Astrocyte of the cerebellum (primary cell): ENCODE measurements around the gene AHCY.
A peak's percentile ranks its signal among the peaks of the same experiment; 100 is the strongest.
"Not testable (repeated sequence)": the region's sequence is repeated elsewhere in the genome, so short reads cannot be mapped to it uniquely, and the experiment has no call there.

Source experiments
- DNase-seq: peaks from one replicate; pipeline ENCODE4 v3.0.0-alpha.2; 2011; ENCODE audit warnings: low read depth
- H3K4me3 ChIP-seq: 2 replicates; pipeline ENCODE4 v1.5.1; 2011; ENCODE audit warnings: mild to moderate bottlenecking, low read depth, low read length, moderate library complexity
- CTCF ChIP-seq: IDR thresholded peaks from 2 replicates; pipeline ENCODE4 v1.5.1; 2012; ENCODE audit warnings: low read length, low read depth, moderate library complexity, mild to moderate bottlenecking; ENCODE audit errors: missing control alignments
- in situ Hi-C: cut with HindIII; loops from 2 replicates; pipeline ENCODE4 v1.10.0; 2017; ENCODE audit warnings: low sequenced_read_pairs

Gene AHCY

DNA sequence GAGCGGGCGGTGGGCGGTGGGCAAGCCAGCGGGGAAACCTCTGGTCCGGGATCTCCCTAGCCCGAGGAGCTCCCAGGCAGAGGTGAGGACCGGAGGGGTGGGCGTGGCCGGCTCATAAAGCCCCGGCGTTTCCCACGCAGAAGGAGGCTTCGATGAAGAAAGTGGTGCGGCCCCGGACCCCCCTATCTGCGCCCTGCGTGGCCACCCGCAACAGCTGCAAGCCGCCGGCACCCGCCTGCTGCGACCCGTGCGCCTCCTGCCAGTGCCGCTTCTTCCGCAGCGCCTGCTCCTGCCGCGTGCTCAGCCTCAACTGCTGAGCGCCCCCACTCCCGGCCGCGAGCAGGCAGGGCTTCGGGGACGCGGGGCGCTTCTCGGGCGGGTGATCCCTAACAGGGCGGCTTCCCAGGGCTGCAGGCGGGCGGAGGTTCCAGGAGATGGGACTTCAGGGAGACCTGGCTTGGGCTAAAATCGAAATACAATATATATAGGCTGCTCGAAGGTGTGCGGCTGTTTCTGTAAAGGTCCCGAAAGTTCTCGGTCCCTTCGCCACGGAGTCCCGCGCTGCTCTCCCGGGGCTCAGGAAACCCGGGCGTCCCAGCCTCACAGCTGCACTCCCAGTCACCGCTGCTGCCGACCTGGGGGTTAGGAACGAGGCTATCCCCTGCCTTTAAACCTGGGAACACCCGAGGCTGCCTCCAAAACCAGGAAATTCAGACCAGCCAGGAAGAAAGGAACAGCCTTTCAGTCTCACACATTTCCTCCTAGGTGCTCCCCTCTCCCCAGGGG, 34.1 kb downstream of the AHCY start:
- in situ Hi-C loops: no loop called here
- H3K4me3 ChIP-seq: peak overlapping the region; percentile 33
- no peak for TF ChIP-seq CTCF
- no peak for DNase-seq

DNA sequence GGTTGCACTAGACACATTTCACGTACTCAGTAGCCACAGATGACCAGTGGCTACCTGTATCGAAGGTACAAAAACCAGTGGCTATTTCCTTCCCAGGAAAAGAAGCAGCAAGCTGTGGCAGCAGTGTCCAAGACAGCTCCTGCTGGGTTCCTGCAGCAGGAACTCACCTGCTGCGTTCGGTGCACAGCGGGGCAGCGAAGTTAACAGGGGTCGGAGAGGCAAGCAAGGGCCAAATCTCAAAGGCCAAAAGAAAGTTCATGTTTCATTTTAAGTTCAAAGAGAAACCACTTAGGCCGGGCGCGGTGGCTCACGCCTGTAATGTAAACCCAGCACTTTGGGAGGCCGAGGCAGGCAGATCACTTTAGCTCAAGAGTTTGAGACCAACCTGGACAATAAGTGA, 35.0 kb downstream of the AHCY start:
- no peak for DNase-seq
- in situ Hi-C loops: no loop called here
- no peak for TF ChIP-seq CTCF
- H3K4me3 ChIP-seq: no peak overlapping the region

DNA sequence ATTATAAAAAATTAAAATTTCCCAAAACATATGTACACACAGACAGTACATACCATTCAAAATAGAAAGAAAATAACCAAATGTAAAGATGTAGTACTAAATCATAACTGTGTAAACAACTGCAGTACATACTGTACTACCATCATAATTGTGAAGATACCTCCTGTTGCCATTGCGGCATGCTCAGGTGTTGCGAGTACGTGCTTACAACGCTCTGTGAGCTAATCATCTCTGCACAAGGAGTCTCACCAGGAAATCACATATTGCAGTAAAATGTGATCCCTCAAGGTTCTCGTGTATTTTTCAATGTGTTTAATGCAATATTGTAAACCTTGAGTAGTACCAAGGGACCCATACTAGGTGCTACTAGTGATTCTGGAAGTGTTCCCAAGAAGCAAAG, 39.0 kb downstream of the AHCY start:
- in situ Hi-C loops: no loop called here
- no peak for DNase-seq
- no peak for TF ChIP-seq CTCF
- no peak overlapping the region for H3K4me3 ChIP-seq

- in situ Hi-C loops, H3K4me3 ChIP-seq, DNase-seq: not testable (repeated sequence)
Observed at GRCh38 chr20:34263468-34263867, 39.7 kb downstream of the AHCY start.

GRCh38 chr20:34262488-34263288, 40.5 kb downstream of the AHCY start:
- in situ Hi-C loops: no loop called here
- TF ChIP-seq CTCF: no peak
- no peak overlapping the region for H3K4me3 ChIP-seq
- no peak for DNase-seq

GRCh38 chr20:34260208-34260942, 42.8 kb downstream of the AHCY start:
- in situ Hi-C loops: no loop called here
- no peak for DNase-seq
- no peak for TF ChIP-seq CTCF

GRCh38 chr20:34256629-34257124, 46.5 kb downstream of the AHCY start:
- DNase-seq: no peak
- in situ Hi-C loops: no loop called here
- TF ChIP-seq CTCF: no peak
- no peak overlapping the region for H3K4me3 ChIP-seq

More at GRCh38 chr20:34260208-34260942, 42.8 kb downstream of the AHCY start:
- no peak overlapping the region for H3K4me3 ChIP-seq
